HG03565 (cell line): ENCODE results near the gene PPP1R14C.

Source experiments
- ATAC-seq: cut with Tn5 transposase; IDR thresholded peaks from one replicate; pipeline ENCODE4 v1.9.1; 2021; ENCODE audit warnings: mild to moderate bottlenecking, moderate library complexity; ENCODE audit not compliant: unreplicated experiment

Gene PPP1R14C

DNA sequence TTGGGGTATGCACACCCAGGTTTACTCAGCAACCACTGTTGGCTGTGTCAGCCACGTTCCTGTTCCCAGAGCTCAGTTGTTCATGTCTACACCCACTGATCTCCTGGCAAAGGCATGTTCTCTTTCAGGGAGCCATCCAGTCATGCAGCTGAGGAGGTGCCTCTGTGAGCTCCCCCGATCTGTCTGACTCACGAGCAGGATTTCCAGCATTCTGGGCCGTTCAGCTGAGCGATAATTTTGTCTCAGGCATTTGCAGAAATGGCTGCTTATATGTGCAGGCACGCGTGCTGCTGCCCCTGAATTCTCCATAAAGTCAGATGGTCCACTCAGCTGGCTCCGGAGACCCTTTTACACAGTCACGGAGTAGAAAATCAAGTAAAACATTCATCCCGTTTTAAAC is 147.6 kb downstream of the PPP1R14C start:
- no peak for ATAC-seq

DNA sequence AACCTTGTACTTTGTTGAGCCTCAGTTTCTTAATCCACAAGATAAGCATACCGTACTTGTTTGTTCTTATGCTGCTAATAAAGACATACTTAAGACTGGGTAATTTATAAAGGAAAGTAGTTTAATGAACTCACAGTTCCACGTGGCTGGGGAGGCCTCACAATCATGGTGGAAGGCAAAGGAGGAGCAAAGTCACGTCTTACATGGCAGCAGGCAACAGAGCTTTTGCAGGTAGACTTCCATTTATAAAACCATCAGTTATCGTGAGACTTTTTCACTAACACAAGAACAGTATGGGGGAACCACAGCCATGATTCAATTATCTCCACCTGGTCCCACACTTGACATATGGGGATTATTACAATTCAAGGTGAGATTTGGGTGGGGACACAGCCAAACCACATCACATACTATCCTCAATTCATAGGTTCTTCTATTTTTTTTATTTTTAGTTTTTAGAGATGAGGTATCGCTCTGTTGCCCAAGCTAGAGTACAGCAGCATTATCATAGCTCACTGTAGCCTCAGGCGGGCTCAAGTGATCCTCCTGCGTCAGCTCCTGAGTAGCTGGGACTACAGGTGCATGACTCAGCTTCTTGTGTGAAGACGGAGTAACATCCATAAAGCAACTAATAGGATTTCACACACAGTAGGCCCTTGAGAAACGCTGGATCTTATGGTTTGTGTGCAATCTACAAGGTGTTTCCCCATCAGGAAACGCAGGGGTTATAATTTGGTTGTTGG is 149.3 kb downstream of the PPP1R14C start:
- no peak for ATAC-seq

DNA sequence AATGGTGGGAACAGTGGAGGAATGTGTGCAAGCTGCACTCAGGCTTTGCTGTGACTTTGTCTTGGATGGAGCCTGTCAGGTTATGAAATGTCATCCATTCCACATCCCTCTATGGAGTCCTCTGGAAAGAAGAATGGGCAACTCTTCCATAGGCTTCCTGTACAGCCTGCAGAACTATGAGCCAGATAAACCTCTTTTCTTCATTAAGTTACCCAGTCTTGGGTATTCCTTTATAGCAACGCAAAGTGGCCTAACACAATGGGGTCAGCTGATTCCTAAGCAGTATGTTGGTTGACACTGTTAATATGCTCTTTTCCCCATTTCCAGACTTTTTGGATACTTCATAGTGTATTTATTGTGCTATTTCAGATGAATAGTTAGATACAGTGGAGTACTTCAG is 150.2 kb downstream of the PPP1R14C start:
- ATAC-seq, result no peak

DNA sequence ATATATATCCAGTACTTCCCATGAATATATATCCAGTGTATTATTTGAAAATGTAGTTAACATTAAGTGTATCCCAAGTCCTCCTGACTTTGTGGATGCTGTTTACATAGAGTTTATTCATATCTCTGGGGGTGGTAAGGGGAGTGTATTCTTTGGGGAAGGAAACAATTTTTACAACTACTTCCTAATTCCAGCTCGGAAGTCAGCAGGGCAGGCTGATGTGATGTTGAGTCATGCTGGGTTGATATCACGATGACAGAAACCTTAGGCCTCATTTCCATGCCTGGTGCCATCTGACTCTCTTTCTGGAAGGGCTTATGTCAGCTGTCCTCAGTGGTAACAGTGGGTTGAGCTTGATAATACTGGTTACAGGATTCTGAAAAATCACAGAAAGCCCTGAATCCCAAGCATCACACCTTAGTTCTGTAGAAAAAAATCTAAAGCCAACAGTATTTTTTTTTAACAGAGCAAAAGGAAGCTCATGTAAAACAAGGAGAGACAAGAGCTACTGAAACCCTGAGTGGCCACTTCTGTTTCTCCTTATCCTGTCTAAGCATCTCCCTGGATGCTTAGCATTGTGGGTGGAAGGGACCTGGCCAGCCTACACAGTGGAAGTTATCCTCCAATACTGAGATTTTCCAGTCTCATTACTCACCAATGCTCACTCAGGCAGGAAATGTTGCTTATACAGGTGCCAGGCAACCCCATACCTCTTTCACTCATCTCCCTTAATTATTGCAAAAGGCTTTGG is 150.8 kb downstream of the PPP1R14C start:
- ATAC-seq, result no peak

DNA sequence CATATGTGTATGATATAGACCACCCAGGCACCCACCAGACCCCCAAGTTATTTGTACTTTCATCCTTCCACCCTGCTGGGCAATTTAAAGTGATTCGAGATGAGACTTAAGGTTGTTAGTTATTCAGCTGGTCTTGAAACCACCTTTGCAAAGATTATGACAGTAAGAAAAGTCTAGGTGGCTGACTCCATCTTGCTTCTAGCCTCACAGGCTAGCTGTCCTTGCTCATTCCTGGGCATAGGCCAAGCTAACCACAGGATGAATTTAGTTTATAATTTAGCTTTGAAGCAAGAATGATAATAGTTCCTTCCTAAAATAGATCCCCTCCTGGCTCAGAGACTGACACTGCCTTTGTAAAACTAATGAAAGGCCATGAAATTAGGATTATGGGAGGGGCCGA is 154.0 kb downstream of the PPP1R14C start:
- ATAC-seq, result no peak

DNA sequence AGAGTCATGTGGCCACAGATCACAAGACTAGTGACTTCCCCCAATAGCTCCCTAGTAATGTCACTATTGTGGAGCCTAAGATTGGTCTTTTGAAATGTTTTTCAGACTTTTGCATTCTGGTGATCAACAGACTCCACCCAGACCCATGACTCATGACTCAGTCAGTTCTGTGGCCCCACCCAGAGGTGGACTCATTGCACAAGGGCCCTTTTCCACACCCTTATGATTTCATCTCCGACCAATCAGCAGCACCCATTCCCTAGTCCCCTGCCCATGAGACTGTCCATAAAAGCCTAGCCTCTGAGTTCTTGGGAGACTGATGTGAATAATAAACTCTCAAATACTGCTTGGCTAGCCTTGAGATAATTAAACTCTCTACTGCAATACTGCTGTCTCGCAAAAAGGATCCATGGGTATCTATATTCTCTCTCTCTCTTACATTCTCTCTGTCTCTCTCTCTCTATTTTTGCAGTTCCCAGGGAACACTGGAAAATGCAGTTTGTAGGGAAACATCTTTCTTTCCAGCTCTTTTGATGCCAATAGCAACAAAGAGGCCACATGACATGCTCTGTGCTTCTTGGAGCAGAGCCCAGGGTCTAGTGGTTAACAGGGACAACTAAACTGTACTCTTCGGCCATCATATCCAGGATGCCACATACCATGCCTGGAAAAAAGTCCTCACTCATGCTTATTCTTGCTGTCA is 154.6 kb downstream of the PPP1R14C start:
- no peak for ATAC-seq

DNA sequence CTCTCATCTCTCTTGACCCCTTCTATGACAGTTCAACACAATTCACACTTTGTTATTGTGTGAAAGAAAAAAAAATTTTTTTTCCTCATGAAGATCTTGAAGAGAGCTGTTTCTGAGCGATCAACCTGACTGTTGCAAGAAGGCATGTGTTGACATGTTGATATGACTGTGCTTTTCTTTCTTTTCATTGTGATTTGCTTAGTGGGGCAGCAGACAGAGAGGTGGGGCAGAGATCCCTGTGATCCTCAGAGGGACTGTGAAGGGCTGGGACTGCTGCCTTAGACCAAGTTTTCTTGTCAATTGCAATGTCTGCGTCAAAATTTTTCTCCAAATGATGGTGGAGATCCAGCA is 155.2 kb downstream of the PPP1R14C start:
- ATAC-seq, result no peak

DNA sequence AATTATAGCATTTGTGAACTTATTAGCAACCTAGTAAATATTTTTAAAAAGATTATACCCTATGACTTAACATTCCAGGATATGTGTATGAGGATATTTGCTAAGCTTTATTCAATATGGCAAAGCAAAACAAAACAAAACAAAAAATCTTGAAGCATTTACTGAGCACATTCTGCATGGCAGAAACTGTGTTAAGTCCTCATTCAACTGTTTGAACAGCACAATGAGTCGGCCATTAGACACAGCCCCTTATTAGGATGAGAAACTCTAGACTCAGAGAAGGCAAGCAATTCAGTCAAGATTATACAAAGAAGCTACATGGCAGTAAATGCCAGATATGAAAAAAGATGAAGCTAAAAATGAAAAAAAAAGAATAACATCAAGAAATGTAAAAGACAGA is 155.8 kb downstream of the PPP1R14C start:
- no peak for ATAC-seq
